Stimulated activated CD4-positive, alpha-beta T cell treated with anti-CD3 and anti-CD28 coated beads, Interleukin-1b, Interleukin-23, amount 100 ng/mL, for 24 hours (primary cell): Measurements from ENCODE around the gene NEDD9.

Source experiments
- DNase-seq, 4 experiments: peaks; one replicate each; pipeline ENCODE4 v3.0.0-alpha.2; 2020; ENCODE audit warnings: low read depth in 4 of 4, low spot score in 1 of 4

The NEDD9 gene

GRCh38 chr6:11232193-11232769 lies at the start of gene NEDD9:
Gene NEDD9, minus strand, starts transcription at chr6:11232668. Its CDS starts 153 bp downstream, at chr6:11232515.
- DNase-seq = peak; percentile 78 to 90 (median 89)

- no peak for DNase-seq
These were observed 49.8 kb upstream of the NEDD9 start for GRCh38 chr6:11282245-11282644.

- DNase-seq = no peak
These were observed 47.9 kb upstream of the NEDD9 start for GRCh38 chr6:11280394-11280793.

GRCh38 chr6:11279284-11279689 lies 46.8 kb upstream of the NEDD9 start:
- no peak for DNase-seq

- DNase-seq = peak in 1 of 4 experiments; percentile 13
These were observed 45.7 kb upstream of the NEDD9 start for GRCh38 chr6:11278207-11278559.

- DNase-seq = peak in 1 of 4 experiments; percentile 13
These were observed 45.1 kb upstream of the NEDD9 start for GRCh38 chr6:11277275-11278206.

GRCh38 chr6:11276911-11277274 lies 44.4 kb upstream of the NEDD9 start:
- no peak for DNase-seq

GRCh38 chr6:11276228-11276627 lies 43.8 kb upstream of the NEDD9 start:
- DNase-seq = no peak

GRCh38 chr6:11275598-11275997 lies 43.1 kb upstream of the NEDD9 start:
- no peak for DNase-seq

- no peak for DNase-seq
These were observed 41.1 kb upstream of the NEDD9 start for GRCh38 chr6:11273406-11274065.

GRCh38 chr6:11272491-11273192 lies 40.2 kb upstream of the NEDD9 start:
- DNase-seq = no peak

GRCh38 chr6:11271228-11272020 lies 39.0 kb upstream of the NEDD9 start:
- DNase-seq = no peak

- no peak for DNase-seq
These were observed 37.9 kb upstream of the NEDD9 start for GRCh38 chr6:11270030-11271027.

GRCh38 chr6:11268978-11269377 lies 36.5 kb upstream of the NEDD9 start:
- no peak for DNase-seq

- no peak for DNase-seq
These were observed 34.5 kb upstream of the NEDD9 start for GRCh38 chr6:11266926-11267325.

- no peak for DNase-seq
These were observed 33.5 kb upstream of the NEDD9 start for GRCh38 chr6:11265932-11266331.

GRCh38 chr6:11264100-11264499 lies 31.6 kb upstream of the NEDD9 start:
- no peak for DNase-seq

GRCh38 chr6:11263291-11263775 lies 30.9 kb upstream of the NEDD9 start:
- DNase-seq = no peak

GRCh38 chr6:11262242-11262641 lies 29.8 kb upstream of the NEDD9 start:
- no peak for DNase-seq
